OCI-LY1 (cell line): ENCODE data around the gene NRCAM.

Source experiments
- H2AFZ ChIP-seq: fragments of 200-600 bp; sonication (generic), shearing (Covaris generic); 2 replicates; pipeline ENCODE4 v1.6.0; 2014; ENCODE audit warnings: antibody characterized with exemption, mild to moderate bottlenecking, low read length
- H3F3A ChIP-seq: fragments of 200-600 bp; sonication (generic), shearing (Covaris generic); 2 replicates; pipeline ENCODE4 v1.6.0; 2014; ENCODE audit warnings: mild to moderate bottlenecking, antibody characterized with exemption, low read length, moderate library complexity; ENCODE audit not compliant: insufficient read depth
- H3K27ac ChIP-seq: fragments of 200-600 bp; sonication (generic); 2 replicates; pipeline ENCODE4 v1.5.1; 2014; ENCODE audit warnings: low read length, mixed run types, mild to moderate bottlenecking, low read depth; ENCODE audit not compliant: poor library complexity, severe bottlenecking
- H3K27me3 ChIP-seq: fragments of 200-600 bp; sonication (generic); 2 replicates; pipeline ENCODE4 v1.6.0; 2014; ENCODE audit warnings: antibody characterized with exemption, mild to moderate bottlenecking, low read length, moderate library complexity; ENCODE audit not compliant: insufficient read depth
- H3K36me3 ChIP-seq: fragments of 200-600 bp; sonication (generic); 2 replicates; pipeline ENCODE4 v1.6.1; 2014; ENCODE audit warnings: mild to moderate bottlenecking, antibody characterized with exemption, low read length, moderate library complexity, mixed read lengths; ENCODE audit not compliant: insufficient read depth
- H3K4me1 ChIP-seq: fragments of 200-600 bp; sonication (generic); 2 replicates; pipeline ENCODE4 v1.5.1; 2014; ENCODE audit warnings: mild to moderate bottlenecking, low read length, moderate library complexity; ENCODE audit not compliant: insufficient read depth, severe bottlenecking
- H3K4me2 ChIP-seq: fragments of 200-600 bp; sonication (generic), shearing (Covaris generic); 2 replicates; pipeline ENCODE4 v1.6.1; 2014; ENCODE audit warnings: low read length
- H3K4me3 ChIP-seq: fragments of 200-600 bp; sonication (generic); 2 replicates; pipeline ENCODE4 v1.5.1; 2014; ENCODE audit warnings: low read length, low read depth, mild to moderate bottlenecking, mixed read lengths; ENCODE audit not compliant: poor library complexity, severe bottlenecking
- H3K79me2 ChIP-seq: fragments of 200-600 bp; shearing (Covaris generic); 2 replicates; pipeline ENCODE4 v1.6.1; 2016; ENCODE audit warnings: mixed run types, low read length, mixed read lengths; ENCODE audit not compliant: insufficient read depth
- H3K9ac ChIP-seq: fragments of 200-600 bp; sonication (generic), shearing (Covaris generic); 2 replicates; pipeline ENCODE4 v1.6.1; 2014; ENCODE audit warnings: mild to moderate bottlenecking, low read length, mixed read lengths
- H3K9me2 ChIP-seq: fragments of 200-600 bp; sonication (generic), shearing (Covaris generic); 2 replicates; pipeline ENCODE4 v1.6.1; 2014; ENCODE audit warnings: low read depth, mild to moderate bottlenecking, low read length, mixed read lengths
- H3K9me3 ChIP-seq: fragments of 200-600 bp; shearing (Covaris generic); 2 replicates; pipeline ENCODE4 v1.6.1; 2014; ENCODE audit warnings: low read length, mixed read lengths
- H4K20me1 ChIP-seq: fragments of 200-600 bp; sonication (generic), shearing (Covaris generic); 2 replicates; pipeline ENCODE4 v1.6.0; 2016; ENCODE audit warnings: mild to moderate bottlenecking, low read length; ENCODE audit not compliant: insufficient read depth
- CTCF ChIP-seq: fragments of 200-600 bp; sonication (generic), shearing (Covaris generic); IDR thresholded peaks from 2 replicates; pipeline ENCODE4 v1.5.1; 2017; ENCODE audit warnings: mild to moderate bottlenecking, antibody characterized with exemption, low read length, moderate library complexity, mixed read lengths
- EZH2 ChIP-seq: fragments of 200-600 bp; sonication (generic), shearing (Covaris generic); IDR thresholded peaks from 2 replicates; pipeline ENCODE4 v1.8.0; 2017; ENCODE audit warnings: borderline replicate concordance, mixed run types, mild to moderate bottlenecking, antibody characterized with exemption, low read length, moderate library complexity, mixed read lengths

Gene NRCAM

DNA sequence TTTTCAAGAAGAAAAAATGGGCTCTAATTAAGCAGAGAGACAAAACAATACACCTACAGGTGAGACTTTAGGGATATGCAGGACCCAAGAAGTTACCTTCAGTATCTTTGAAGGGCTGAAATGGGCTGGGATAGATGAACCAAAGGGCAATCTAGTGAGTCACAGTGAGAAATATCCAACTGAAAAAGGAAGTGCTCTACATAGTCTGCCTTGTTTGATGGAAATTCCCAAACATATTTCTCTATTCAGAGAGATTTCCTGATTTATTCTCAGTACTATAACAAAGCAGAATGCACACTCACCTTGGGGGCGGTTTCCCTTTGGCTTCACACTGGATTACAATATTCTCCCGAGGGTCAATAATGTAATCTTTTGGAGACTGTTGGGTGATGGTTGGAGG, 222.0 kb downstream of the NRCAM start:
- no peaks in the 10 kb centered on the region for H3K9me3 ChIP-seq
- TF ChIP-seq EZH2: no peak
- no peak for TF ChIP-seq CTCF
- no peak overlapping the region for H3K9ac ChIP-seq
- no peaks in the 10 kb centered on the region for H3F3A ChIP-seq
- H3K27me3 ChIP-seq: no peaks in the 10 kb centered on the region
- no peak overlapping the region for H3K27ac ChIP-seq
- H3K4me1 ChIP-seq: no peaks in the 10 kb centered on the region
- H3K79me2 ChIP-seq: no peaks in the 10 kb centered on the region
- no peak overlapping the region for H3K4me2 ChIP-seq
- no peak overlapping the region for H2AFZ ChIP-seq
- H3K9me2 ChIP-seq: no peaks in the 10 kb centered on the region
- no peak overlapping the region for H3K4me3 ChIP-seq
- H3K36me3 ChIP-seq: no peaks in the 10 kb centered on the region
- no peaks in the 10 kb centered on the region for H4K20me1 ChIP-seq

DNA sequence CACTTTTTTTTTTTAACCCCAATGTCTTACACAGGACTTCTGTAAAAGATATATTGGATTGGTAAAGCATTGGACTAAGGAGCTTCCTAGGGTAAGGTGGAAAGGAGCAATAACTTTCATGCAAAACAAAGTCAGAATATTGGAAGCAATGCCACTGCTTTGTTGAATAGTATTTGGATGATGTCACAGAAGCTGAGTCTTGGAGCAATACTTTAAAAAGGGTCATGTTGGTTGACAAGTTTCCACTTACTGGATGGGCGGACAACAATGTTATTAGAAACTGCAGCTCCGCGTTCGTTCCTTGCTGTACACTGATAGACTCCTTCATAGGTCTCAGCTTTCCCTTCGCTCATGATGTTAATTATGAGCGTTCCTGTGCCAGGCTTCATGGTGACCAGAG, 224.2 kb downstream of the NRCAM start:
- no peaks in the 10 kb centered on the region for H3F3A ChIP-seq
- H3K9ac ChIP-seq: no peak overlapping the region
- no peak overlapping the region for H3K4me2 ChIP-seq
- no peak for TF ChIP-seq EZH2
- no peak for TF ChIP-seq CTCF
- H2AFZ ChIP-seq: no peak overlapping the region
- H3K9me3 ChIP-seq: no peaks in the 10 kb centered on the region
- no peak overlapping the region for H3K27ac ChIP-seq
- no peaks in the 10 kb centered on the region for H3K4me1 ChIP-seq
- H3K4me3 ChIP-seq: no peak overlapping the region
- no peaks in the 10 kb centered on the region for H3K9me2 ChIP-seq
- H4K20me1 ChIP-seq: no peaks in the 10 kb centered on the region
- H3K27me3 ChIP-seq: no peaks in the 10 kb centered on the region
- no peaks in the 10 kb centered on the region for H3K79me2 ChIP-seq
- H3K36me3 ChIP-seq: no peaks in the 10 kb centered on the region

DNA sequence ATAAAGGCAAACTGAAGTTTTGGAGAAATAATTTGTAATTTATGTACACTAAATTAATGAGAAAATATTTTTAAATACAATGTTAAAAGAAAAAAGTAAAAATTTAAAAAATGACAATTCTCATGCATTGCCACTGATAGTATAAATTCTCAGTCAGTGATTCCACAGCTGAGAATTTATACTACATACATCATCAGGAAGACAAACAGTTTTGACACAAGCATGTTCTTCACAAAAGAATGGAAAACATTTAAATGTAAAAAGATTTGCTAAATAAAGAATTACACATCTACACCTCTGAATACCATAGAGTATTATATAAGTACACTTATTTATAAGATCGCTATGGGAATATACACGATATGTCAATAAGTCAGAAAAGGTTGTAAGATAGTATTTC, 225.0 kb downstream of the NRCAM start:
- no peak overlapping the region for H3K9ac ChIP-seq
- H3K4me3 ChIP-seq: no peak overlapping the region
- H3K4me1 ChIP-seq: no peaks in the 10 kb centered on the region
- no peak overlapping the region for H3K27ac ChIP-seq
- H3K9me3 ChIP-seq: no peaks in the 10 kb centered on the region
- no peak overlapping the region for H2AFZ ChIP-seq
- H3K36me3 ChIP-seq: no peaks in the 10 kb centered on the region
- TF ChIP-seq EZH2: no peak
- no peaks in the 10 kb centered on the region for H3K79me2 ChIP-seq
- H3K27me3 ChIP-seq: no peaks in the 10 kb centered on the region
- no peaks in the 10 kb centered on the region for H3K9me2 ChIP-seq
- H4K20me1 ChIP-seq: no peaks in the 10 kb centered on the region
- H3F3A ChIP-seq: no peaks in the 10 kb centered on the region
- H3K4me2 ChIP-seq: no peak overlapping the region

DNA sequence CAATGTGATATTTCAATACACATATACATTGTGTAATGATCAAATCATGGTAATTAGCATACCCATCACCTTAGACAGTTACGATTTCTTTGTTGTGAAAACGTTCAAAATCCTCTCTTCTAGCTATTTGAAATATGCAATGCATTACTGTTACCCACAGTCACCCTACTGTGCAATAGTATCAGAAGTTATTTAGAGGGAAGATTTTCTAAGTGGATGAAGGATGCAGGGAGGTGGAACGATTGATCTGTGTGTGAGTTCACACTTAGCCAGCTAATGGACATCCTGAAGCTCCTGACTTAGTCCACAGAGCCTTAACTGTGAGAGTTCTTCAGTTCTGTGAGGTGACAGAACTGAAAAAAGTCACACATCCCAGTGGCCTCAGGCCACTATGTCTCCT, 228.9 kb downstream of the NRCAM start:
- no peaks in the 10 kb centered on the region for H3F3A ChIP-seq
- no peaks in the 10 kb centered on the region for H3K36me3 ChIP-seq
- H2AFZ ChIP-seq: no peak overlapping the region
- H3K9ac ChIP-seq: no peak overlapping the region
- no peak overlapping the region for H3K4me3 ChIP-seq
- H4K20me1 ChIP-seq: no peaks in the 10 kb centered on the region
- H3K9me3 ChIP-seq: no peaks in the 10 kb centered on the region
- no peaks in the 10 kb centered on the region for H3K9me2 ChIP-seq
- no peak overlapping the region for H3K27ac ChIP-seq
- no peak overlapping the region for H3K4me2 ChIP-seq
- H3K79me2 ChIP-seq: no peaks in the 10 kb centered on the region
- H3K27me3 ChIP-seq: peaks cover 3% of the 10 kb centered on the region; the same call in 1 of the 2 replicates
- H3K4me1 ChIP-seq: no peaks in the 10 kb centered on the region
- TF ChIP-seq CTCF (no peak), EZH2 (no peak)
